ENCODE measurements around the gene MGMT.

Gene MGMT

DNA sequence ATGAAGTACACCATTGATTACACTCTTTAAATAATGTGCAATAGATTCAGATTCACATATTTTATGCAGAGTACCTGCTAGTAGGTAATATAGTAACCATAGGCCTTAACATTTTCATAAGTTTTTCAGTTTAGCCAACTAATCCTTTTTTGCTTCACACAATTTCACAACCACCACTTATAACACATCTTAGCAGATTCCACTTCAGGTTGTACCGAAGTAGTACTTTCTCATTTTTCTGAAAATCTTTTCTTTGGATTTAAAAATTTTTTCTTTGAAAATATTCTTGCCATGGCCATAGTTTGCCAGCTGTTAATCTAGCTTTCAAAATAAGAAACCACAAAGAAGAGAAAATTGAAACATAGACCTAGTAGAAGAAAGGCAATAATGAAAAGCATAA is 203.1 kb downstream of the MGMT start:
- TF ChIP-seq, protein P1, sequence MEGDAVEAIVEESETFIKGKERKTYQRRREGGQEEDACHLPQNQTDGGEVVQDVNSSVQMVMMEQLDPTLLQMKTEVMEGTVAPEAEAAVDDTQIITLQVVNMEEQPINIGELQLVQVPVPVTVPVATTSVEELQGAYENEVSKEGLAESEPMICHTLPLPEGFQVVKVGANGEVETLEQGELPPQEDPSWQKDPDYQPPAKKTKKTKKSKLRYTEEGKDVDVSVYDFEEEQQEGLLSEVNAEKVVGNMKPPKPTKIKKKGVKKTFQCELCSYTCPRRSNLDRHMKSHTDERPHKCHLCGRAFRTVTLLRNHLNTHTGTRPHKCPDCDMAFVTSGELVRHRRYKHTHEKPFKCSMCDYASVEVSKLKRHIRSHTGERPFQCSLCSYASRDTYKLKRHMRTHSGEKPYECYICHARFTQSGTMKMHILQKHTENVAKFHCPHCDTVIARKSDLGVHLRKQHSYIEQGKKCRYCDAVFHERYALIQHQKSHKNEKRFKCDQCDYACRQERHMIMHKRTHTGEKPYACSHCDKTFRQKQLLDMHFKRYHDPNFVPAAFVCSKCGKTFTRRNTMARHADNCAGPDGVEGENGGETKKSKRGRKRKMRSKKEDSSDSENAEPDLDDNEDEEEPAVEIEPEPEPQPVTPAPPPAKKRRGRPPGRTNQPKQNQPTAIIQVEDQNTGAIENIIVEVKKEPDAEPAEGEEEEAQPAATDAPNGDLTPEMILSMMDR (IDR thresholded peaks at IDR 0.05; ENCODE audit: extremely low read depth, missing control alignments): no peak
- DNase-seq (ENCODE audit: low spot score): no peak

DNA sequence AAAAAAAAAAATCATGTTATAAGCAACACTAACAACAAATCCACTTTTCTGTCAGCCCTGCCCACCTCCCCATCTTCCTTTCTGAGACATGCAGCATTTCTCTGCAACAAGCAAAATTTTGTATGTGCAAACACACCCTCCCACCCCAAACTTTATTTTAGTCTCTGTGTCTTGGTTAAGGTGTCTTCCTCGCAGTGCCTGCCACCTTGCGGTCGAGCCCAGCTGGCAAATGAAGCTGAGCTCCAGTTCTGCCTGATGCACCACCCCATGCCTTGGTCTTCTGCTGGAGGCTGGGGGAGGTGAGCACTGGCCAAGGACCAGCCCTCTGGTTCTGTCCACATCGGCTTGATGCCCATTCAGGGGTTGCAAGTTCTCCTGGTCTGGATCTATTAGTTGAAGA is 206.3 kb downstream of the MGMT start:
- TF ChIP-seq, protein P1 (IDR thresholded peaks at IDR 0.05; ENCODE audit: extremely low read depth, missing control alignments): no peak
- no peak for DNase-seq (ENCODE audit: low spot score)

DNA sequence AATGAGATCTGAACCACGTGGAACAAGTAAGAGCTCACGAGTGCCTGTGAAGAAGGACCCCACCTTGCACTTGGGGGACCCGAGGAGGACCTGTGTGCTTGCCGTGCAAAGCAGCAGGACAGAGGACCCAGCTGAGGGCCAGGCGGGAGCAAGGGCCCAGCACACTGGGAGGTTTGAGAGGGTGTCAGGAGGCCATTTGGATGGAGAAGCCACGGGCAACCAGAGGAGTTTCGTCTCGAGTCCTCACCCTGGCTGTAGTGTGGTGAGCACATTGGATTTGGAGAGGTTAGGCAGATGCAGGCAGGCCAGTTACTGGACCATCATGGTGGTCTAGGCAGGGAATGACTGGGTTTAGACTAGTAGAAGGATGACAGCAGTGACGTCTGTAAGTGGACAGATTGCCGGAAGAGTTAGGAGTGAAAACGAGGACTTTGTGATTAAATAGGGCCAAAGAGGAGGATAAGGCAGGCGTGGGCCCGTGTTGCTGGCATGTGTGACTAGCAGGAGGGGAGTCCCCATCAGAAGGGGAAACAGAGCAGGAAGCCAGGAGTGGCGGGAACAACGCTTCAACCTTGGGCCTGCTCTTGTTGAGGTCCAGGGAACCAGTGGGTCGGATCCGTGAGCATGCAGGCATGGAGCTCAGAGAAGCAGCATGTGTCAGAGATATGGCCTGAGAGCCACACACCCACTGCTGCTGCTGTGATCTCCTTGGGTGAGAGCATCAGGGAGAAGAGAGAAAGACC is 208.2 kb downstream of the MGMT start:
- TF ChIP-seq, protein P1 (IDR thresholded peaks at IDR 0.05; ENCODE audit: extremely low read depth, missing control alignments): no peak
- DNase-seq (ENCODE audit: low spot score): no peak

DNA sequence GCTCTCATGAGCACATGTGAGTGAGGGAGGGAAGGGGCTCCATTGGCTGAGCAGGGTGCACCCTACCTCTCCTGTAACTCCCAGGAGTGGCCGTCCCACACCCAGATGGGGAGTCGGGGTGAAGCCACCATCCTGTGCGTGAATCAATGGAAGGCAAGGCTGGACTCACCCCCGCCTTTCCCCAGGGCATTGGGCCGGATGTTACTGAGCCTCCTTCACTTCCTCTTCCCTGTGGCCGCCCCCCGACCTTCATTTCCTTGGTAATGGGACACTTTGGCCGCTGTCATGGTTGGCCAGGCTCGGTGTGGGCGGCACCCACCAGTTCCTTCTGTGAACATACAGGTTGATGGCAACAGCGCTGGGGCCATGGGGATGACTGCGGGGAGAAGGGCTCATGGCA is 209.0 kb downstream of the MGMT start:
- TF ChIP-seq, protein P1 (IDR thresholded peaks at IDR 0.05; ENCODE audit: extremely low read depth, missing control alignments): no peak
- no peak for DNase-seq (ENCODE audit: low spot score)

DNA sequence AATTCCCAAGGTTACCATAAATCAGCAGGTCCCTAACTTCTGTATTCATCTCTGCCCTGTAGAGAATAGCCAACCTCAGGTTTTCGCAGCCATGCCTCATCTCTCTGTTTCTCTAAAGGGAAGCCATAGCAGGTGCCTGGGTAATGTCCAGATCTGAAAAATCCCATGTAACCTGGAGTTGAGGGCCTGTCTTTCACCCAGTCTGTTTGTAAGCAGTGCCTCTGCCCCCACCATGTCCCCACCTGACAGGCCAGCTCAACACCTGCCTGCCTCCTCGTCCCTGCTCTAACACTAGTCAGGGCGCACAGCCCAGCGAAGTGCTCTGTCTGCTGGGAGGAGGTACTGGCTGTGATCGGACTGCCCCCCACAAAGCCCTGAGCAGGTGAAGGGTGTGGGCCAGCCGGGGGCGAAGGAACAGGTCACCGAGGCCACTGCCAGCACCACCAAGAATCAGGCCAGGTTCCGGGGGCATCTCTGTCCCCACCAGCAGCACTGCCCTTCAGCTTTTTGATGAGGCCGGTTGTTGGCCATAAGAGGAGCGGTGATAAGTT is 210.4 kb downstream of the MGMT start:
- no peak for DNase-seq (ENCODE audit: low spot score)
- TF ChIP-seq, protein P1 (IDR thresholded peaks at IDR 0.05; ENCODE audit: extremely low read depth, missing control alignments): no peak

DNA sequence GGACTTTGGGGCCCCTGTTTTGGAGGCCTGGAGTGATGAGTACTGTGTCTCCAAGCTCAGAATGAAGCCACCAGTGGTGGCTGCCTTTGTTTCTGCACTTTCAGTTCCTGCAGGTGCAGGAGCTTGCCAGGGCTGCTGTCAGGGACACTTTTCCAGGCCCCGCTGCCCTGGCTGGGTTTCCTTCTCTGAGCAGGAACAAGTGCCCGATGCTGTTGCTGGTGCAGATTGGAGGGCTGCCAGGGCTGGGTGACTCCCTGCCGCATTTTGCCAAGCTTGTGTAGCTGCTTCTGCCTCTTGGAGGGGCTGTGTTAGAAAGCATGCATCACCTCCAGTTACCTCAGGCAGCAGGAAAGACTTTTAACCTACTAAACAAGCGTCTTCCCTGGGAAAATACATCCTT is 211.1 kb downstream of the MGMT start:
- DNase-seq (ENCODE audit: low spot score): no peak
- TF ChIP-seq, protein P1 (IDR thresholded peaks at IDR 0.05; ENCODE audit: extremely low read depth, missing control alignments): no peak

DNA sequence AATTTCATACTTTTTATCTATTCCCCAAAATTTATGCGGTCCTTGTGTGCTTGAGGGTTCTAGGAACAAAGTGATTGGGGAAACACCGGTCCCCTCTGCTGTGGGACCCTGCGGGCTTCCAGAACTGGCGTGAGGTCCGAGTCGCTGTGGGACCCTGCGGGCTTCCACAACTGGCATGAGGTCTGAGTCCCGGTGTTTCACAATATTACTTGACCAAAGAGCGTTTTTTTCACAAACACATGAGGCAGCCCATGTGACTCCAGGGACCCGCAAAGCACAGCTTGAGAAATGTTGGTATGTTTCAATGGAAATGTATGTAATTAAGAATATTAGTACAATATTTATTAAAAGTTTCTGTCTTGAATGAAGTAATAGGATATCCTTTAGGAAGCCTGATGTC is 212.2 kb downstream of the MGMT start:
- no peak for DNase-seq (ENCODE audit: low spot score)

More for the DNA sequence above, 212.2 kb downstream of the MGMT start:
- TF ChIP-seq, protein P1 (IDR thresholded peaks at IDR 0.05; ENCODE audit: extremely low read depth, missing control alignments): no peak

Data from GM20000 (cell line).